ENCODE data around the gene CEP152. TPM values are rescaled to one million over a fixed set of nuclear protein-coding genes. Genes with fewer than 3 reads are reported as not detected.

Gene CEP152
- total and polyA plus RNA-seq, 2 of the 13 experiments (the other 11 are each of a cell fraction or from before 2014, with no cell fraction given): 1.3 to 14.7 TPM

DNA sequence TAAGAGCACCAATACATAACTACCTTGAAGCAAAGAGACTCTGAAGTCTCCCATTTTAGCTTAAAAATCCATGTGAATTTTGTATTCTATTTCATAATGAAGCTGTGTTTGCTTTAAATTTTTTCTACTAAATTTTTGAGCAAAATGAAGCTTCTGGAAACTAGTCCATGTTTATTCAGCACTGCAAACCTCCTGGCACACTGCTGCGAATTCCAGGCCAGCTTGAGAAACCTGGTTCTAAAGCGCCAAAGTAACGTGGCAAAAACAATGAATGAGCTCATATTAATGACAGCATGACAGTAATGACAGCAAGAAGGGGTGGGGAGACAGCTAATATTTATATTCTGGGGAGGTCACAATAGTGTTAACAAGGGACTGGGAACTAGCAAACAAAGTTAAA lies 25.7 kb downstream of the CEP152 start:
- ATAC-seq: no peak
- Histone ChIP-seq H3K27ac (ENCODE audit: extremely low read length, insufficient read depth, low read length) (no peak overlapping the region), H4K20me1 (ENCODE audit: insufficient read depth, low read length) (no peaks in the 10 kb centered on the region), H3K4me2 (ENCODE audit: low read depth, low read length) (no peak overlapping the region), H3K4me3 (replicated peaks in 1 of 3; ENCODE audit: insufficient read depth in 1 of 3, low read depth in 2 of 3, low read length in 3 of 3) (no peak overlapping the region), H3K9me3 (ENCODE audit: low read length) (no peaks in the 10 kb centered on the region), H3K27me3 (ENCODE audit: control insufficient read depth in 1 of 2, insufficient read depth in 2 of 2, low read length in 2 of 2) (no peaks in the 10 kb centered on the region), H3K9ac (ENCODE audit: insufficient read depth, low read depth, low read length) (no peak overlapping the region), H3K79me2 (ENCODE audit: insufficient read depth, low read length) (no peaks in the 10 kb centered on the region), H3K36me3 (replicated peaks in 1 of 2; ENCODE audit: control insufficient read depth in 1 of 2, insufficient read depth in 2 of 2, low read length in 2 of 2) (peaks cover 5 to 37% of the 10 kb centered on the region in 2 experiments; a peak in 4 of 5 replicates), H3K4me1 (ENCODE audit: insufficient read depth, low read length) (no peaks in the 10 kb centered on the region), H2AFZ (ENCODE audit: low read length) (no peak overlapping the region)
- intact Hi-C loops (cut with micrococcal nuclease; ENCODE audit: unreplicated experiment) (no loop called here), in situ Hi-C loops (cut with HindIII; ENCODE audit: extremely low pct_ligation_motif_present, low pct_unique_long_range_greater_than_20kb) (no loop called here)
- no TSS peak for BruUV-seq (replicated peaks)
- WGBS (ENCODE audit: low lambda C conversion rate): 97% methylated on average over 3 of the region's 3 CpGs
- TF ChIP-seq, protein P1, sequence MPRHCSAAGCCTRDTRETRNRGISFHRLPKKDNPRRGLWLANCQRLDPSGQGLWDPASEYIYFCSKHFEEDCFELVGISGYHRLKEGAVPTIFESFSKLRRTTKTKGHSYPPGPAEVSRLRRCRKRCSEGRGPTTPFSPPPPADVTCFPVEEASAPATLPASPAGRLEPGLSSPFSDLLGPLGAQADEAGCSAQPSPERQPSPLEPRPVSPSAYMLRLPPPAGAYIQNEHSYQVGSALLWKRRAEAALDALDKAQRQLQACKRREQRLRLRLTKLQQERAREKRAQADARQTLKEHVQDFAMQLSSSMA (CRISPR knock-in tag; IDR thresholded peaks at IDR 0.05): no peak
- TF ChIP-seq GABPA (IDR thresholded peaks at IDR 0.05; ENCODE audit: low read depth, low read length) (no peak), GABPA (CRISPR knock-in tag; IDR thresholded peaks at IDR 0.05; ENCODE audit: low read depth) (no peak), TBP (CRISPR knock-in tag; IDR thresholded peaks at IDR 0.05) (no peak)
- TF ChIP-seq, protein P2, sequence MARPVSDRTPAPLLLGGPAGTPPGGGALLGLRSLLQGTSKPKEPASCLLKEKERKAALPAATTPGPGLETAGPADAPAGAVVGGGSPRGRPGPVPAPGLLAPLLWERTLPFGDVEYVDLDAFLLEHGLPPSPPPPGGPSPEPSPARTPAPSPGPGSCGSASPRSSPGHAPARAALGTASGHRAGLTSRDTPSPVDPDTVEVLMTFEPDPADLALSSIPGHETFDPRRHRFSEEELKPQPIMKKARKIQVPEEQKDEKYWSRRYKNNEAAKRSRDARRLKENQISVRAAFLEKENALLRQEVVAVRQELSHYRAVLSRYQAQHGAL (CRISPR knock-in tag; IDR thresholded peaks at IDR 0.05; ENCODE audit: not compliant biosample characterization): no peak
- TF ChIP-seq, protein P3, sequence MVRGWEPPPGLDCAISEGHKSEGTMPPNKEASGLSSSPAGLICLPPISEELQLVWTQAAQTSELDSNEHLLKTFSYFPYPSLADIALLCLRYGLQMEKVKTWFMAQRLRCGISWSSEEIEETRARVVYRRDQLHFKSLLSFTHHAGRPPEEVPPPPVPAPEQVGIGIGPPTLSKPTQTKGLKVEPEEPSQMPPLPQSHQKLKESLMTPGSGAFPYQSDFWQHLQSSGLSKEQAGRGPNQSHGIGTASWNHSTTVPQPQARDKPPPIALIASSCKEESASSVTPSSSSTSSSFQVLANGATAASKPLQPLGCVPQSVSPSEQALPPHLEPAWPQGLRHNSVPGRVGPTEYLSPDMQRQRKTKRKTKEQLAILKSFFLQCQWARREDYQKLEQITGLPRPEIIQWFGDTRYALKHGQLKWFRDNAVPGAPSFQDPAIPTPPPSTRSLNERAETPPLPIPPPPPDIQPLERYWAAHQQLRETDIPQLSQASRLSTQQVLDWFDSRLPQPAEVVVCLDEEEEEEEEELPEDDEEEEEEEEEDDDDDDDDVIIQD (CRISPR knock-in tag; IDR thresholded peaks at IDR 0.05; ENCODE audit: low read depth): no peak
- ChIA-PET CTCF (ENCODE audit: low intra/inter-chr PET ratio, low total read pairs) (no interaction called here), POLR2A (no interaction called here)
- FAIRE-seq: no peak
- no peak for DNase-seq (ENCODE audit: low spot score)
